Ascending aorta (tissue), 2 donors: ENCODE measurements around the gene SPATA17. TPM values are rescaled to one million over a fixed set of nuclear protein-coding genes. Genes with fewer than 3 reads are reported as not detected.

Experiments used
- DNase-seq, 2 donors: peaks; one replicate each; pipeline ENCODE4 v3.0.0-alpha.2; 2019; ENCODE audit warnings: low spot score in 2 of 2
- H3K27ac ChIP-seq, 2 donors: fragments of 200-600 bp; sonication (generic); one replicate each; pipeline ENCODE4 v1.5.1; 2016 to 2017; ENCODE audit warnings: mild to moderate bottlenecking in 1 of 2
- H3K27me3 ChIP-seq: fragments of 200-600 bp; sonication (generic); one replicate; pipeline ENCODE4 v1.5.1; 2017
- H3K36me3 ChIP-seq, 2 donors: fragments of 200-600 bp; sonication (generic); one replicate each; pipeline ENCODE4 v1.5.1; 2016
- H3K4me1 ChIP-seq, 2 donors: fragments of 200-600 bp; sonication (generic); one replicate each; pipeline ENCODE4 v1.5.1; 2016 to 2017; ENCODE audit warnings: mild to moderate bottlenecking in 1 of 2
- H3K4me3 ChIP-seq, 2 donors: fragments of 200-600 bp; sonication (generic); one replicate each; pipeline ENCODE4 v1.5.1; 2016 to 2017; ENCODE audit warnings: mild to moderate bottlenecking in 1 of 2
- H3K9me3 ChIP-seq, 2 donors: fragments of 200-600 bp; sonication (generic); one replicate each; pipeline ENCODE4 v1.5.1; 2016
- intact Hi-C: fragments of 100-400 bp; cut with DNase I; formaldehyde crosslinking; loops from one replicate; pipeline ENCODE4 v1.15.1; 2023
- total RNA-seq: library from RNA; depleted of rRNA; stranded (reverse); fragments of >200 nt; gene quantifications from one replicate; pipeline ENCODE4 v1.1.0, GENCODE V29; 2016
- TF ChIP-seq, protein P1 (sequence below), 3 experiments: fragments of 200-600 bp in 2 of 3; fragments of 450-650 bp in 1 of 3; sonication (generic) in 2 of 3; IDR thresholded peaks; one replicate each; pipeline ENCODE4 v1.5.1; 2016 to 2019; ENCODE audit warnings: antibody characterized with exemption in 3 of 3, mild to moderate bottlenecking in 1 of 3, moderate library complexity in 1 of 3

SPATA17 gene
- total RNA-seq, 1 donor from 2014 or later, result not detected

DNA sequence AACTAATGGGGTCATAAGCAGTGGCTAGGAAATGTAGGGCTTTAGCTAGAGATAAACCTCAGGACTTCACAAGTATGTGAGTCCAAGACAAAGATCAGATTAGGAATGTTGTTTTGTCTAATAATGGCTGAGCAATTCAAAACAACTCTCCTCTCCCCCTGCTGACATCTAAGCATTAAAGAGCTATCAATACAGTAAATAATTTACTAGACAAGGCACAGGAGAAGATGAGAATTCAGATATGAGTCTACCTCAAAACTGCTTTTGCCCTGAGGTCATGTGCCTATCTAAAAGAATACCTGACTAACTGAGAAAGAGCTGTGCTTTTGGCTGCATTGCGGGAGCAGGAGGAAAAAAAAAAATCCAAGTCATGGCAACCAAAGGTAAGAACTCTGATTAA lies 86.8 kb downstream of the SPATA17 start:
- Histone ChIP-seq H3K4me1 (no peaks in the 10 kb centered on the region), H3K4me3 (no peak overlapping the region), H3K36me3 (no peaks in the 10 kb centered on the region), H3K27ac (no peak overlapping the region), H3K9me3 (no peaks in the 10 kb centered on the region), H3K27me3 (no peaks in the 10 kb centered on the region)
- TF ChIP-seq, protein P1, sequence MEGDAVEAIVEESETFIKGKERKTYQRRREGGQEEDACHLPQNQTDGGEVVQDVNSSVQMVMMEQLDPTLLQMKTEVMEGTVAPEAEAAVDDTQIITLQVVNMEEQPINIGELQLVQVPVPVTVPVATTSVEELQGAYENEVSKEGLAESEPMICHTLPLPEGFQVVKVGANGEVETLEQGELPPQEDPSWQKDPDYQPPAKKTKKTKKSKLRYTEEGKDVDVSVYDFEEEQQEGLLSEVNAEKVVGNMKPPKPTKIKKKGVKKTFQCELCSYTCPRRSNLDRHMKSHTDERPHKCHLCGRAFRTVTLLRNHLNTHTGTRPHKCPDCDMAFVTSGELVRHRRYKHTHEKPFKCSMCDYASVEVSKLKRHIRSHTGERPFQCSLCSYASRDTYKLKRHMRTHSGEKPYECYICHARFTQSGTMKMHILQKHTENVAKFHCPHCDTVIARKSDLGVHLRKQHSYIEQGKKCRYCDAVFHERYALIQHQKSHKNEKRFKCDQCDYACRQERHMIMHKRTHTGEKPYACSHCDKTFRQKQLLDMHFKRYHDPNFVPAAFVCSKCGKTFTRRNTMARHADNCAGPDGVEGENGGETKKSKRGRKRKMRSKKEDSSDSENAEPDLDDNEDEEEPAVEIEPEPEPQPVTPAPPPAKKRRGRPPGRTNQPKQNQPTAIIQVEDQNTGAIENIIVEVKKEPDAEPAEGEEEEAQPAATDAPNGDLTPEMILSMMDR (IDR thresholded peaks at IDR 0.05), result no peak
- no peak for DNase-seq
- intact Hi-C loops, result no loop called here

DNA sequence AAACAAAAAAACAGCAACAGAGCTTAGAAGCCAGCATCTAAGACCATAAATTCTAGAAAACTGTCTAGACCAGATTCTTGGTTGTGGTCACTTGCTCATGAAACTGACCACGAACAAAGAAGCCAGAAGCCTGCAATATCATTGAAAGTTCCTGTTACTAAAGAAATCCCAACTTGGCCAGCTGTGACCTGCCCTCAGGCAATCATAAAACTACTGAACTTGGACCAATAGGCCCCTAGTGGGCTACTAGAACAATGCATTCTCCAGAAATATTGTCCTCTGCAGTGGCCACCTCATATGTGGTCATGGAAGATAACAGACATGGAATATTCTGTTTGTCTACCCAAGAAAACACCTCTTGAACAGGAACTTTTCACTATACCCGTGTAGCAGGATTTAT lies 87.7 kb downstream of the SPATA17 start:
- TF ChIP-seq, protein P1 (IDR thresholded peaks at IDR 0.05), result no peak
- no peak overlapping the region for H3K27ac ChIP-seq
- no peaks in the 10 kb centered on the region for H3K36me3 ChIP-seq
- H3K4me3 ChIP-seq, result no peak overlapping the region
- DNase-seq, result no peak
- no peaks in the 10 kb centered on the region for H3K9me3 ChIP-seq
- H3K4me1 ChIP-seq, result no peaks in the 10 kb centered on the region
- no peaks in the 10 kb centered on the region for H3K27me3 ChIP-seq
- intact Hi-C loops, result no loop called here

DNA sequence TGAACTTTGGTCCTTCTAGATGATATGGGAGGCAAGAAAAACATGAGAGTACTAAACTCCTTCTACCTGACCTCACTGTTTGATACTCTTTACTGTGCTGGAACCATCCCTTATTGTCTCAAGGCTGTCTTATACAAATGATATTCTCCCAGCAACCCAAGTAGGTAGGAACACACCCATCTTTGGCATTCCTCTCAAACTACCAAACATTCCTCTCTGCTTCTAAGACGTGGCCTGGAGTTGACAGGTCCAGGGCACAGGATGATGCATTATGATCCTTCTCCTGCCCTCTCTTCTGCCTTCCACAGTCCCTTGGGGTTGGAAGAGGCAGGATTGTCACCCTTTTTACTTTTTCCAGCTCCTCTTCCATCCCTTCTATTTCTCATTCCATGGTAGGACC lies 90.5 kb downstream of the SPATA17 start:
- Histone ChIP-seq H3K27me3 (no peaks in the 10 kb centered on the region), H3K27ac (no peak overlapping the region), H3K4me3 (no peak overlapping the region), H3K9me3 (no peaks in the 10 kb centered on the region), H3K4me1 (no peaks in the 10 kb centered on the region), H3K36me3 (no peaks in the 10 kb centered on the region)
- intact Hi-C loops, result no loop called here
- TF ChIP-seq, protein P1 (IDR thresholded peaks at IDR 0.05), result no peak
- no peak for DNase-seq

DNA sequence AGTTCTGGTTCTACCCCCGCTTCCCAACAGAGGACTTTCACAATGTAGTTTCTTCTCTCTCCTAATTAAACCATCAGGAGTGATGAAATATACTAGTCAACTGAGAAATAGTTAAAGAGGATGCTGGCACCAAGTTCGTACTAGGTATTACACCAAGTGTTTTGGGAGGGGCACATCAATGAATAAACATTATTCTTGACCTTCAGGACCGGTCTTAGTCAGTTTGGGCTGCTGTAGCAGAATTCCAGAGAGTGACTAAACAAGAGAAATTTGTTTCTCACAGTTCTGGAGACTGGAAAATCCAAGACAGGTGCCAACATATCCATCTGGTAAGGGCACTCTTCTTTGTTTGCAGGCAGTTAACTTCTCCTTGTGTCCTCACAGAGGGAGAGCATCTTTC lies 103.8 kb downstream of the SPATA17 start:
- no peaks in the 10 kb centered on the region for H3K36me3 ChIP-seq
- H3K27ac ChIP-seq, result no peak overlapping the region
- no peak for DNase-seq
- H3K4me3 ChIP-seq, result no peak overlapping the region
- intact Hi-C loops, result no loop called here
- no peaks in the 10 kb centered on the region for H3K4me1 ChIP-seq
- no peaks in the 10 kb centered on the region for H3K9me3 ChIP-seq
- H3K27me3 ChIP-seq, result no peaks in the 10 kb centered on the region
- TF ChIP-seq, protein P1 (IDR thresholded peaks at IDR 0.05), result no peak

DNA sequence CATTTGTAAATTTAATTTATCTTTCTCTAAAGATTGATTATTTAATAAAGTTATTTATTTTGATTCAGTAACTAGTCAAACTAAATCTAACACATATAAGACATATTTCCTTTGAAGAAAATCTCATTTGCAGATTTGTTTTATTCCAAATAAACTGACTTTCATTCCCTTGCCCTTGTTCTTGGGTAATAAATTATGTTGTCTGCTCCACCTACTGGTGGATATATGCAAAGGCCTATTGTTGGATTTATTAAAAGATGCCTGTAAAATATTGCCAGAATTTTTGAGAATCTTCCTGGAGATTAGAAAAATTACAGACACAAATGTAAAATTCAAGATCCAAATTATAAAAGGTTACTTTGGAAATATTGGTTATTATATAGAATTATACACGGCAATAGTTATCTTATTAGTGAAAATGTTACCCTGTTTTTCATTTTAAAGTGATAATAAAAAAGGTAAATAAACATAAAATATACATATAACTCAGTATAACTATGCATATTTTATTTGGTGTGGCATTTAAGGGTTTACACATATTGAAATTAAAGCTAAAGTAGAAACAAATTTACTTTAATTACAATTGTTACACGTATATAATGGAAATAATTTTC lies 116.1 kb downstream of the SPATA17 start:
- no peaks in the 10 kb centered on the region for H3K9me3 ChIP-seq
- H3K4me1 ChIP-seq, result no peaks in the 10 kb centered on the region
- H3K27me3 ChIP-seq, result no peaks in the 10 kb centered on the region
- H3K36me3 ChIP-seq, result no peaks in the 10 kb centered on the region
- DNase-seq, result no peak
- H3K4me3 ChIP-seq, result no peak overlapping the region
- TF ChIP-seq, protein P1 (IDR thresholded peaks at IDR 0.05), result peak in 2 of 3 experiments; percentile 48 to 58
- no peak overlapping the region for H3K27ac ChIP-seq
- intact Hi-C loops, result no loop called here

DNA sequence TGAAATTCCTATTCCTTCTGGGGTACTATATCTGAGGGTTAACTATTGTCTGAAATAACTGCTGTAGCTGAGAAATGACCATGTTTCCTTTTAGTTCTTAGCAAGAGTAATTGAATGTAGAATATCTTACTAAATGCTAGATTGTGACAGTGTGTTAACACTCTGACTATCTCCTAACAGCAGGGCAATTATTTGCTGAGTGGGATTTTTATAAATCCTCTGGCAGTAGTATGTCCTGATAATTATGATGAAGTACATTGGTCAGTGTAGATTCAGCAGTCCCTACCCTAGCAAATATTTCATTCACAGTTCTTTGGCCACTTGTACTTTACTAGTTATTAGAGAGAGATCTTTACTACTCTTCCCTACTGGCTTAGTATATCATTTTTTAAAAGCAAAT lies 138.6 kb downstream of the SPATA17 start:
- no peak overlapping the region for H3K4me3 ChIP-seq
- TF ChIP-seq, protein P1 (IDR thresholded peaks at IDR 0.05), result no peak
- H3K27me3 ChIP-seq, result no peaks in the 10 kb centered on the region
- no peaks in the 10 kb centered on the region for H3K36me3 ChIP-seq
- intact Hi-C loops, result no loop called here
- H3K27ac ChIP-seq, result no peak overlapping the region
- no peaks in the 10 kb centered on the region for H3K9me3 ChIP-seq
- no peak for DNase-seq
- no peaks in the 10 kb centered on the region for H3K4me1 ChIP-seq
